Measurements from ENCODE around the gene SLC25A19.
A peak's percentile ranks its signal among the peaks of the same experiment; 100 is the strongest.

SLC25A19 gene

GRCh38 chr17:75289115-75289831 is at the start of gene SLC25A19:
SLC25A19 (minus strand) TSS chr17:75289433; CDS start chr17:75286764, 2,669 bp downstream.
- peak; percentile 93 to 98 (median 95) for DNase-seq (ENCODE audit: low read depth in 2 of 3, low spot score in 1 of 3)

- no peak for DNase-seq (ENCODE audit: low read depth in 2 of 3, low spot score in 1 of 3)
Measured at GRCh38 chr17:75338335-75338734, 49.1 kb upstream of the SLC25A19 start.

- DNase-seq (ENCODE audit: low read depth in 2 of 3, low spot score in 1 of 3) = no peak
Measured at GRCh38 chr17:75335315-75335714, 46.1 kb upstream of the SLC25A19 start.

- no peak for DNase-seq (ENCODE audit: low read depth in 2 of 3, low spot score in 1 of 3)
Measured at GRCh38 chr17:75334723-75335122, 45.5 kb upstream of the SLC25A19 start.

GRCh38 chr17:75331671-75332070 is 42.4 kb upstream of the SLC25A19 start:
- DNase-seq (ENCODE audit: low read depth in 2 of 3, low spot score in 1 of 3) = no peak

- DNase-seq (ENCODE audit: low read depth in 2 of 3, low spot score in 1 of 3) = no peak
Measured at GRCh38 chr17:75327757-75328156, 38.5 kb upstream of the SLC25A19 start.

- no peak for DNase-seq (ENCODE audit: low read depth in 2 of 3, low spot score in 1 of 3)
Measured at GRCh38 chr17:75326226-75326848, 37.1 kb upstream of the SLC25A19 start.

GRCh38 chr17:75325827-75326225 is 36.6 kb upstream of the SLC25A19 start:
- DNase-seq (ENCODE audit: low read depth in 2 of 3, low spot score in 1 of 3) = no peak

- DNase-seq (ENCODE audit: low read depth in 2 of 3, low spot score in 1 of 3) = no peak
Measured at GRCh38 chr17:75325348-75325747, 36.1 kb upstream of the SLC25A19 start.

GRCh38 chr17:75321506-75321905 is 32.3 kb upstream of the SLC25A19 start:
- no peak for DNase-seq (ENCODE audit: low read depth in 2 of 3, low spot score in 1 of 3)

GRCh38 chr17:75319904-75320691 is 30.9 kb upstream of the SLC25A19 start:
- no peak for DNase-seq (ENCODE audit: low read depth in 2 of 3, low spot score in 1 of 3)

- DNase-seq (ENCODE audit: low read depth in 2 of 3, low spot score in 1 of 3) = no peak
Measured at GRCh38 chr17:75318615-75319222, 29.5 kb upstream of the SLC25A19 start.

- no peak for DNase-seq (ENCODE audit: low read depth in 2 of 3, low spot score in 1 of 3)
Measured at GRCh38 chr17:75318211-75318610, 29.0 kb upstream of the SLC25A19 start.

- DNase-seq (ENCODE audit: low read depth in 2 of 3, low spot score in 1 of 3) = no peak
Measured at GRCh38 chr17:75317671-75318070, 28.4 kb upstream of the SLC25A19 start.

GRCh38 chr17:75316253-75316652 is 27.0 kb upstream of the SLC25A19 start:
- DNase-seq (ENCODE audit: low read depth in 2 of 3, low spot score in 1 of 3) = no peak

GRCh38 chr17:75315541-75316243 is 26.5 kb upstream of the SLC25A19 start:
- DNase-seq (ENCODE audit: low read depth in 2 of 3, low spot score in 1 of 3) = peak in 1 of 3 donors; percentile 42

GRCh38 chr17:75313941-75314551 is 24.8 kb upstream of the SLC25A19 start:
- no peak for DNase-seq (ENCODE audit: low read depth in 2 of 3, low spot score in 1 of 3)

- DNase-seq (ENCODE audit: low read depth in 2 of 3, low spot score in 1 of 3) = no peak
Measured at GRCh38 chr17:75308732-75309629, 19.7 kb upstream of the SLC25A19 start.

GRCh38 chr17:75307957-75308731 is 18.9 kb upstream of the SLC25A19 start:
- no peak for DNase-seq (ENCODE audit: low read depth in 2 of 3, low spot score in 1 of 3)

Data from stimulated activated CD4-positive, alpha-beta T cell treated with anti-CD3 and anti-CD28 coated beads, Interleukin-12 subunit alpha, Interleukin-12 subunit beta, amount 100 ng/mL, for 48 hours (primary cell).